Calu3 (cell line): ENCODE results near the gene PCNA. TPM values are rescaled to one million over a fixed set of nuclear protein-coding genes. Genes with fewer than 3 reads are reported as not detected.

Source experiments
- BruUV-seq: library from RNA; stranded (reverse); fragments of 400-500 nt; replicated peaks from 2 replicates; lab custom pipeline; 2021; lab: Mats Ljungman, UMichigan
- CTCF ChIA-PET: fragments of 300-600 bp; sonication (Branson Sonifier 250); formaldehyde crosslinking; loops from one replicate; lab custom pipeline; 2022; ENCODE audit warnings: antibody characterized with exemption; lab: Charles Lee
- DNase-seq: peaks from one replicate; pipeline ENCODE4 v3.0.0; 2022
- H3K27ac Mint-ChIP-seq: one replicate; pipeline ENCODE4 v1.8.0; 2022; ENCODE audit warnings: mixed read lengths; ENCODE audit not compliant: unreplicated experiment
- H3K27me3 Mint-ChIP-seq: one replicate; pipeline ENCODE4 v1.8.0; 2022; ENCODE audit warnings: mixed read lengths; ENCODE audit not compliant: unreplicated experiment
- H3K36me3 Mint-ChIP-seq: one replicate; pipeline ENCODE4 v1.8.0; 2022; ENCODE audit warnings: mild to moderate bottlenecking, moderate library complexity, mixed read lengths; ENCODE audit not compliant: insufficient read depth, unreplicated experiment
- H3K4me1 Mint-ChIP-seq: one replicate; pipeline ENCODE4 v1.8.0; 2022; ENCODE audit warnings: mild to moderate bottlenecking, low read depth, mixed read lengths; ENCODE audit not compliant: unreplicated experiment
- H3K4me3 Mint-ChIP-seq: one replicate; pipeline ENCODE4 v1.8.0; 2022; ENCODE audit warnings: mild to moderate bottlenecking, low read depth, moderate library complexity, mixed read lengths; ENCODE audit not compliant: unreplicated experiment
- H3K9me3 Mint-ChIP-seq: one replicate; pipeline ENCODE4 v1.8.0; 2022; ENCODE audit warnings: low read depth, mixed read lengths; ENCODE audit not compliant: unreplicated experiment
- intact Hi-C: fragments of 100-400 bp; cut with micrococcal nuclease; formaldehyde crosslinking; loops from one replicate; pipeline ENCODE4 v1.10.0; 2022; ENCODE audit not compliant: unreplicated experiment
- total RNA-seq: library from RNA; stranded (reverse); gene quantifications from 2 replicates; pipeline ENCODE4 v1.2.3, GENCODE V29; 2022
- TF ChIP-seq, protein P1 (sequence below): fragments of 200-600 bp; IDR thresholded peaks from one replicate; pipeline ENCODE4 v1.8.0; 2022; ENCODE audit warnings: antibody characterized with exemption; ENCODE audit not compliant: unreplicated experiment

The PCNA gene
- total RNA-seq, 1 experiment from 2014 or later, result 116 TPM

DNA sequence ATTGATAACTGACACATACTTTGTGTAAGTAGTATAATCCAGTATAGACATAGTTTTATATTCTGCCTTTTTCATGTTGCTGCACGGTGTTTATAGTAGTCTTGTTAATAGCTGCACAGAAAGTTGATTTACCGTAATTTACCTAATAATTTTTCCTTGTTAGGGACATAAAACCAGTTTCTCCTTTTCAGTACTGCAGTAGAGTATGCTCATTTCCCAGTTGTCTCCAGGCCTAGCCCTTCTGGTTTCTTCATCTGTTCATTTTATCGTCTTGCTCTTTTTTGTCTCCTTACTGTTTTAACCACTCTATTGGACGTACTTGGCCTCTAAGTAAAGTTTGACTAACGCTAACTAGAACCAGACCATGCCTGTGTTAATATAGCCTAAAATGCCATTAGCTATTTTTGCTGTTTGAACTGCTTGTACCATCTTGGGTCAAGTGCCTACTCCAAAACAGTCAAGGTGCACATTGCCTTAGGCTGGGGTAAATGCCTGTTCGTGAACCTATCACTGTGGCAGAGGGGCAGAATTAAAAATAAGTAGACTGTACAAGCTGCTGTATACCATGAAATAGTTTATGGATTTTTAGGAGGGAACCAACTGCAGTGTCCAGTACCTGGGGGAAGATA, 41.9 kb upstream of the PCNA start:
- no peak overlapping the region for H3K4me3 Mint-ChIP-seq
- no peak for DNase-seq
- no peaks in the 10 kb centered on the region for H3K36me3 Mint-ChIP-seq
- CTCF ChIA-PET, result no interaction called here
- intact Hi-C loops, result no loop called here
- H3K4me1 Mint-ChIP-seq, result peaks cover 16% of the 10 kb centered on the region
- TF ChIP-seq, protein P1, sequence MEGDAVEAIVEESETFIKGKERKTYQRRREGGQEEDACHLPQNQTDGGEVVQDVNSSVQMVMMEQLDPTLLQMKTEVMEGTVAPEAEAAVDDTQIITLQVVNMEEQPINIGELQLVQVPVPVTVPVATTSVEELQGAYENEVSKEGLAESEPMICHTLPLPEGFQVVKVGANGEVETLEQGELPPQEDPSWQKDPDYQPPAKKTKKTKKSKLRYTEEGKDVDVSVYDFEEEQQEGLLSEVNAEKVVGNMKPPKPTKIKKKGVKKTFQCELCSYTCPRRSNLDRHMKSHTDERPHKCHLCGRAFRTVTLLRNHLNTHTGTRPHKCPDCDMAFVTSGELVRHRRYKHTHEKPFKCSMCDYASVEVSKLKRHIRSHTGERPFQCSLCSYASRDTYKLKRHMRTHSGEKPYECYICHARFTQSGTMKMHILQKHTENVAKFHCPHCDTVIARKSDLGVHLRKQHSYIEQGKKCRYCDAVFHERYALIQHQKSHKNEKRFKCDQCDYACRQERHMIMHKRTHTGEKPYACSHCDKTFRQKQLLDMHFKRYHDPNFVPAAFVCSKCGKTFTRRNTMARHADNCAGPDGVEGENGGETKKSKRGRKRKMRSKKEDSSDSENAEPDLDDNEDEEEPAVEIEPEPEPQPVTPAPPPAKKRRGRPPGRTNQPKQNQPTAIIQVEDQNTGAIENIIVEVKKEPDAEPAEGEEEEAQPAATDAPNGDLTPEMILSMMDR, result no peak
- BruUV-seq, result no TSS peak
- H3K27me3 Mint-ChIP-seq, result no peaks in the 10 kb centered on the region
- H3K9me3 Mint-ChIP-seq, result no peaks in the 10 kb centered on the region
- H3K27ac Mint-ChIP-seq, result no peak overlapping the region

DNA sequence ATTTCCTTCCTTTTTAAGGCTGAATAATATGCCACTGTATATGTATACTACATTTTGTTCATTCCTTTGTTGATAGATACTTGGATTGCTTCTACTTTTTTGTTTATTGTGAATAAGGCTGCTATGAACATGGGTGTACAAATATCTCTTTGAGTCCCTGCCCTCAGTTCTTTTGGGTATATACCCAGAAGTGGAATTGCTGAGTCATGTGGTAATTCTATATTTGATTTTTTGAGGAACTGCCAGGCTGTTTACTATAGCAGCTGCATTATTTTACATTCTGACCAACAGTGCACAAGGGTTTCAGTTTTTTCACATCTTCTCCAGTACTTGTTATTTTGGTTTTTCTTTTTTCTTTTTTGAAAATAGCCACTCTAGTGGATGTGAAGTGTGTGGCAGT, 41.1 kb upstream of the PCNA start:
- intact Hi-C loops, result no loop called here
- H3K27me3 Mint-ChIP-seq, result no peaks in the 10 kb centered on the region
- CTCF ChIA-PET, result no interaction called here
- H3K27ac Mint-ChIP-seq, result no peak overlapping the region
- TF ChIP-seq, protein P1, result no peak
- BruUV-seq, result no TSS peak
- H3K9me3 Mint-ChIP-seq, result peaks cover under 1% of the 10 kb centered on the region
- H3K36me3 Mint-ChIP-seq, result no peaks in the 10 kb centered on the region
- no peak for DNase-seq
- no peak overlapping the region for H3K4me3 Mint-ChIP-seq
- H3K4me1 Mint-ChIP-seq, result peaks cover 19% of the 10 kb centered on the region

DNA sequence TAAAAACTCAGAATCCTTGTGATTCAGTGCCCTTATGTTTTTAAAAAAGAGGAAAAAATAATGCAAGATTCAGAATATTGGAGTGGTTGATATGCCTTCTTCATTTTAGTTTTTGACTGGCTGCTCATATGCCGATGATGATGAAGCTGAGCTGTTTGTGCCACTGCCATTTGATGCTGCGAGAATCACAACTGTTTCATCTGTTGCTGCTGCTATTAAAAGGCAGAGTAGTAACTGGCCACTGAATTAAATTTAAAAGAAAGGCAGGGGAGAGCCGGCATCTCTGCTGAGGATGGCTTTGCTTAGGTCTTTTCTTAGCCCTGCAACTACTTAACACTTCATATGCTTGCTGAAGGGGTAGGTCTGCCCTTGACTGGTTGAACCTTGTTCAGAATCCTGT, 40.2 kb upstream of the PCNA start:
- Mint-ChIP-seq H3K27ac (no peak overlapping the region), H3K4me3 (no peak overlapping the region), H3K36me3 (no peaks in the 10 kb centered on the region), H3K4me1 (peaks cover 23% of the 10 kb centered on the region), H3K27me3 (no peaks in the 10 kb centered on the region), H3K9me3 (peaks cover 3% of the 10 kb centered on the region)
- DNase-seq, result no peak
- BruUV-seq, result no TSS peak
- CTCF ChIA-PET, result no interaction called here
- intact Hi-C loops, result no loop called here
- TF ChIP-seq, protein P1, result no peak

DNA sequence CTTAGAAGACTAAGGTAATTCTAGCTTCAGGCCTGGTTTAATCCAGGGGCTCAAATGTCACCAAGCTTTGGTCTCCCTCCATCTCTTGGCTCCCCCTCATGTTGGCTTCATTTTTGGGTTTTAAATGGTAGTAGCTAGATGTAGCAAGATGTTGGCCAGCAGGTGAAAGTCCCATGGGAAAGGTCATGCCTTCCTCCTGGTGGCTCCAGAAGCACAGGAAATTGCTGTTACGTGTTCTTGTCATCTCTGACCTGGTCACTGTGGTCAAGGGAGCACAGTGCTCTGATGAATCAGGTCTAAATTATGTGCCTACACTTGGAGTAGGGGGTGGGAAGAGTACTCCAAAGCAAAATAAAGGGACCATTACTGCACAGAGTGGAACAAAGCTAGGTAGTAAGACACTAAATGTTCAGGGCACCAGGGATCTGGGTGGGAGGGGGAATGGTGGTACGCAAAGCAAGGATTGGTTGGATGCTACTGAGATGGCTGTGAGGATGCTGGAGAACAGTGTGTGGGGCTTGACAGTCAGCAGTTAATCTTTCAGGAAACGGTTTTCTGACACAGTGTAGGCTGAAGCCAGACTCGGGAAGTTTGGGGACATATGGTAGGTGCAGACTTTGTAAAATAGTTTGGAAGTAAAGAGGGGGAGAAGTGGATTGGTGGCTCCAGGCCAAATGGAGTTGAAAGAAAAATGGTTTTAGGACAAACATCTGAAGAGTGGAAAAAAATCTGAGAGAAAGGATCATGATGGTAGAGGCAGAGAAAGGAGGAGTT, 37.1 kb upstream of the PCNA start:
- CTCF ChIA-PET, result interaction anchor here (0.5 to 0.7 kb wide), 2 partner anchors 184 to 1565 kb away, joined by 3 read pairs; no protein-coding TSS in a partner anchor
- peaks cover 3% of the 10 kb centered on the region for H3K9me3 Mint-ChIP-seq
- no peak for DNase-seq
- H3K27ac Mint-ChIP-seq, result no peak overlapping the region
- TF ChIP-seq, protein P1, result no peak
- no peaks in the 10 kb centered on the region for H3K27me3 Mint-ChIP-seq
- peaks cover 40% of the 10 kb centered on the region for H3K4me1 Mint-ChIP-seq
- no peak overlapping the region for H3K4me3 Mint-ChIP-seq
- no peaks in the 10 kb centered on the region for H3K36me3 Mint-ChIP-seq
- intact Hi-C loops, result no loop called here
- no TSS peak for BruUV-seq
